OCI-LY1 (cell line): ENCODE results near the gene ADCY4.

ENCODE experiments used
- EZH2 ChIP-seq: fragments of 200-600 bp; sonication (generic), shearing (Covaris generic); IDR thresholded peaks from 2 replicates; pipeline ENCODE4 v1.8.0; 2017; ENCODE audit warnings: borderline replicate concordance, mixed run types, mild to moderate bottlenecking, antibody characterized with exemption, low read length, moderate library complexity, mixed read lengths
- TF ChIP-seq, protein P1 (sequence below): fragments of 200-600 bp; sonication (generic), shearing (Covaris generic); IDR thresholded peaks from 2 replicates; pipeline ENCODE4 v1.5.1; 2017; ENCODE audit warnings: mild to moderate bottlenecking, antibody characterized with exemption, low read length, moderate library complexity, mixed read lengths

DNA sequence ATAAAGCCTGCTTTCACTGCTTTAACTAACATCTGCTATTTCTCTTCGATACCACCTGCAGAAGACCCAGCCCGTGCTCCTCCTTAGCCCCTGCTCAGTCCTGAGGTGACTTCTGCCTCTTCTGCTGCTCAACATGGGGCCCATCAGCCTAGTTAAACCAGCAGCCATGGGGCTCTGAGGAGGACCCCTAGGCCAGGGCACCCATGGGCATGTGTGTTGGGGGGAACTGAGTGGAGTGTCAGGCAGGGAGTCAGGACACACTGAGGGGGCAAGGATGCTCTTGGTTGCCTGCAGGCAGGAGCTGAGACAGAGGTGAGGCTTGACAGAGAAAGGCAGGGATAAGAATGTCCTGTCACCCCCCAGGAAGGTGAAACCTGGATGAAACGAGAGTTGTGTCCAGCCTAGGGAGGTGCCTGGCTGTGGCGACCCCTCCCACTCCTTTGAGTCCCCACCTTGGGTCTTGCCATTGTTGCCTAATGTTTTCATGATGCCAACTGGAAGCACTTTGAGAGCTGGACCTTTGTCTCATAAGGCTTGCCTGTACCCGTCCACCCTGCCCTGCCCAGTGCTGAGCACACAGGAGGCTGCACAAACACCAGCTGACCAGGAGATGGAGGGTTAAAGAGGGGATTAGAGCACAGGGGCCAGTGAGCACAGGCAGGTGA lies 50.9 kb downstream of the ADCY4 start:
- TF ChIP-seq EZH2 = no peak
- TF ChIP-seq, protein P1, sequence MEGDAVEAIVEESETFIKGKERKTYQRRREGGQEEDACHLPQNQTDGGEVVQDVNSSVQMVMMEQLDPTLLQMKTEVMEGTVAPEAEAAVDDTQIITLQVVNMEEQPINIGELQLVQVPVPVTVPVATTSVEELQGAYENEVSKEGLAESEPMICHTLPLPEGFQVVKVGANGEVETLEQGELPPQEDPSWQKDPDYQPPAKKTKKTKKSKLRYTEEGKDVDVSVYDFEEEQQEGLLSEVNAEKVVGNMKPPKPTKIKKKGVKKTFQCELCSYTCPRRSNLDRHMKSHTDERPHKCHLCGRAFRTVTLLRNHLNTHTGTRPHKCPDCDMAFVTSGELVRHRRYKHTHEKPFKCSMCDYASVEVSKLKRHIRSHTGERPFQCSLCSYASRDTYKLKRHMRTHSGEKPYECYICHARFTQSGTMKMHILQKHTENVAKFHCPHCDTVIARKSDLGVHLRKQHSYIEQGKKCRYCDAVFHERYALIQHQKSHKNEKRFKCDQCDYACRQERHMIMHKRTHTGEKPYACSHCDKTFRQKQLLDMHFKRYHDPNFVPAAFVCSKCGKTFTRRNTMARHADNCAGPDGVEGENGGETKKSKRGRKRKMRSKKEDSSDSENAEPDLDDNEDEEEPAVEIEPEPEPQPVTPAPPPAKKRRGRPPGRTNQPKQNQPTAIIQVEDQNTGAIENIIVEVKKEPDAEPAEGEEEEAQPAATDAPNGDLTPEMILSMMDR = no peak
